NB4 (cell line): Measurements from ENCODE around the gene LACTB.

Experiments
- CTCF ChIP-seq: IDR thresholded peaks from one replicate; pipeline ENCODE4 v1.5.1; 2012; ENCODE audit warnings: low read depth, low read length
- MYC ChIP-seq: IDR thresholded peaks from 2 replicates; pipeline ENCODE4 v1.6.1; 2011; ENCODE audit warnings: low read depth, low read length
- POLR2A ChIP-seq: IDR thresholded peaks from 2 replicates; pipeline ENCODE4 v1.6.1; 2011; ENCODE audit warnings: mild to moderate bottlenecking; ENCODE audit not compliant: insufficient read length; ENCODE audit errors: extremely low read depth
- TF ChIP-seq, protein P1 (sequence below): IDR thresholded peaks from 2 replicates; pipeline ENCODE4 v1.6.1; 2011; ENCODE audit warnings: low read depth, low read length

GRCh38 chr15:63109920-63110319 lies 11.7 kb upstream of the LACTB start:
- no peak for TF ChIP-seq CTCF
- TF ChIP-seq POLR2A, result no peak
- TF ChIP-seq, protein P1, sequence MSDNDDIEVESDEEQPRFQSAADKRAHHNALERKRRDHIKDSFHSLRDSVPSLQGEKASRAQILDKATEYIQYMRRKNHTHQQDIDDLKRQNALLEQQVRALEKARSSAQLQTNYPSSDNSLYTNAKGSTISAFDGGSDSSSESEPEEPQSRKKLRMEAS, result no peak
- no peak for TF ChIP-seq MYC
